ENCODE measurements around the gene MYBPC3.

The MYBPC3 gene

GRCh38 chr11:47384498-47384897 lies 32.0 kb upstream of the MYBPC3 start:
- no peak for DNase-seq (ENCODE audit: low spot score)

- no peak for DNase-seq (ENCODE audit: low spot score)
Measured at GRCh38 chr11:47383071-47383470, 30.6 kb upstream of the MYBPC3 start.

GRCh38 chr11:47380078-47380477 lies 27.6 kb upstream of the MYBPC3 start:
- DNase-seq (ENCODE audit: low spot score): no peak

- DNase-seq (ENCODE audit: low spot score): no peak
Measured at GRCh38 chr11:47379317-47379716, 26.8 kb upstream of the MYBPC3 start.

- DNase-seq (ENCODE audit: low spot score): no peak
Measured at GRCh38 chr11:47378836-47379170, 26.3 kb upstream of the MYBPC3 start.

GRCh38 chr11:47378010-47378835 lies 25.7 kb upstream of the MYBPC3 start, which contains the start of gene SPI1:
Gene SPI1 (minus strand): TSS chr11:47378547. CDS start chr11:47378353, 194 bp downstream.
- DNase-seq (ENCODE audit: low spot score): no peak

DNA sequence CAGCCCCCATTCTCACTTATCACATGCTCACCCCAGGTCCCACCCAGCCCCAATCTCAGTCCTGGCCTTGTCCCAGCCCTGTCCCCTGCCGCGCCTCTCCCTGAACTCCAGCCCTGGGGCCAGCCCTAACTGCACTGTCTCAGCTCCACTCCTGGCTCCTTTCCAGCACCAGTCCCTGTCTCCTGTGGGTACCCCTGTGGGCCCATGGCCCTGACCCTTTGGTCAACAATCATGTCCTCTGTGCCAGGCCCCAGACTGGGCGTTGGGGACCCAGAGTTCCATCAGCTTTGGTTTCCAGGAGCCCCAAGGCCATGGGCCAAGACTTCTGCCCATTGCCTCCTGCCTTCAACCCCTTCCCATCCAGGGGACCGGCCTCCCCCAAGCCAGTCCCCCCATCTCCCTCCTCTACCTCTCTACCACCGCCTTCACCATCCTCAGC lies 25.1 kb upstream of the MYBPC3 start:
- DNase-seq (ENCODE audit: low spot score): no peak

- DNase-seq (ENCODE audit: low spot score): no peak
Measured at GRCh38 chr11:47376525-47377371, 24.2 kb upstream of the MYBPC3 start.

- no peak for DNase-seq (ENCODE audit: low spot score)
Measured at GRCh38 chr11:47376107-47376524, 23.6 kb upstream of the MYBPC3 start.

DNA sequence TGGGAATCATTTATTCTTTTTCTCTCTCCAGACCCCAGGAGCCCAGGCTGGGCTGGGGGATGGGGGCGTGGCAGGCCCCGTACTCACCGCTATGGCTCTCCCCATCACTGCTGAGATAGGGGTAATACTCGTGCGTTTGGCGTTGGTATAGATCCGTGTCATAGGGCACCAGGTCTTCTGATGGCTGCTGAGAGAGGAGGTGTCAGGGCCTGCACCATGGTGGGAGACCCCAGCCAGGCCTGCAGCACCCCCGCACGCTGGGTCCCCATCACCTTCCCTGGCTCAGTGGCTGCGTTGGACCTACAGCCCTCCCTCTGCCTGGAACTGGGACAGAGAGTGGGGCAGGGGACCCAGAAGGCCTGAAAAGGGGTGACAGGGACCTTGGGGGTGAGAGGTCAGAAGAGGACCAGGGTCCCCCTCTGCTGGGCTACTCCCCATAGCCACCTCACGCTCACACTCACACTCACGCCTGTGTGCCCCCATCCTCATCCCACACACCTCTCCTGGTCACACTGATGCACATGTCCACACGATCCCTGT lies 23.1 kb upstream of the MYBPC3 start:
- no peak for DNase-seq (ENCODE audit: low spot score)

DNA sequence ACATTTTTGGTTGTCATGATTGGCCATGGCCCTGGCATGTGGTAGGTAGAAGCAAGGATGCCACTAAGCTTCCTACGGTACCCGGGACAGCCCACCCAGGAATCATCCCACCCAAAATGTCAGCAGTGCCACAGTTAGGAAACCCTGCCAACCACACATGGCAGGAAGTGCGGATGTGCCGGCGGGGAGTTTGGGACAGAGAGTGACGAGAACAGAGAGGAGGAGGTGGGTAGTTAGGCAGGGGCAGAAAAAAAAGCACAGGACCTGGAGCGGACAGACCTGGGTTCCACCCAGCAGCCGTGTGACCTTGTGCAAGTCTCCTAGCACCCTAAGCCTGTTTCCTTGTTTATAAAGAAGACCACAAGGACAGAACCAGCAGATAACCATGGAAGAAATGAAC lies 22.5 kb upstream of the MYBPC3 start:
- no peak for DNase-seq (ENCODE audit: low spot score)

- no peak for DNase-seq (ENCODE audit: low spot score)
Measured at GRCh38 chr11:47374720-47375019, 22.2 kb upstream of the MYBPC3 start.

- DNase-seq (ENCODE audit: low spot score): peak; percentile 85
Measured at GRCh38 chr11:47373876-47374719, 21.6 kb upstream of the MYBPC3 start.

GRCh38 chr11:47372422-47372821 lies 19.9 kb upstream of the MYBPC3 start:
- DNase-seq (ENCODE audit: low spot score): no peak

- no peak for DNase-seq (ENCODE audit: low spot score)
Measured at GRCh38 chr11:47369676-47370075, 17.2 kb upstream of the MYBPC3 start.

GRCh38 chr11:47366020-47366490 lies 13.6 kb upstream of the MYBPC3 start:
- DNase-seq (ENCODE audit: low spot score): no peak

DNA sequence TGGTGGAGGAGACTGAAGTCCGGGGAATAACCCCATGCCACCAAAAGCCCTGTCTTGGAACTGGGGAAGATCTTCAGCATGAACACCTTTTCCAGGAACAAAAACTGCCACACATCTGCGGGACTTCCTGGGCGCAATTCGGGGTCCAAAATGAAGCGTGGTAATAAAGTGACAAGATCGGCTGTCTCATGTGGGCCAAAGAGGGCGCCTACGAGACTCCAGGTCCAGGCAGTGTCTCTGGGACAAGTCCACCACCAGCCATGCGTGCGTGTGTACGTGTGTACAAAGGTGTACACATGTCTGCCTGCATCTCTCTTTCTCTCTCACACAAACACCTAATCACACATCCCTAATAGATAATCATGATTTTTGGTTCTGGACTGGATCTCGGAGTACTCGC lies 8.9 kb upstream of the MYBPC3 start:
- DNase-seq (ENCODE audit: low spot score): no peak

GRCh38 chr11:47360341-47360740 lies 7.8 kb upstream of the MYBPC3 start:
- DNase-seq (ENCODE audit: low spot score): no peak

GRCh38 chr11:47359586-47359985 lies 7.1 kb upstream of the MYBPC3 start:
- no peak for DNase-seq (ENCODE audit: low spot score)

- DNase-seq (ENCODE audit: low spot score): no peak
Measured at GRCh38 chr11:47359162-47359561, 6.7 kb upstream of the MYBPC3 start.

DNA sequence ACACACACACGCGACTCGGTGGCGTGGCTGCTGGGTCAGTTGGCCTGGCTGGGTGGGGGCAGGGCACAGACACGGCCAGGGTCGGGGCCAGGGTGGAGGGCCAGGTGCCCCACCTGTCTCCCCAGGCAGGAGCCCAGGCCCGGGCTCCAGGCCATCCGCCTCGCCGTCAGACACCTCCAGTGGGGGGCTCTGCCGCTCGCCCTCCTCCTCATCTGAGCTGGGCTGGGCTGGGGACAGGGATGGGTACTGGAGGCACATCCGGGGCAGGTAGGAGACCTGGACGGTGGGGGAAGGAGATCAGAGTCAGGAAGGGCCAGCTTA lies 6.2 kb upstream of the MYBPC3 start:
- DNase-seq (ENCODE audit: low spot score): no peak
